GM10847 (cell line): Measurements from ENCODE around the gene VAPB.

ENCODE experiments used
- POLR2A ChIP-seq: IDR thresholded peaks from 2 replicates; pipeline ENCODE4 v1.6.1; 2011; ENCODE audit not compliant: insufficient read length; ENCODE audit errors: extremely low read depth

Gene VAPB

DNA sequence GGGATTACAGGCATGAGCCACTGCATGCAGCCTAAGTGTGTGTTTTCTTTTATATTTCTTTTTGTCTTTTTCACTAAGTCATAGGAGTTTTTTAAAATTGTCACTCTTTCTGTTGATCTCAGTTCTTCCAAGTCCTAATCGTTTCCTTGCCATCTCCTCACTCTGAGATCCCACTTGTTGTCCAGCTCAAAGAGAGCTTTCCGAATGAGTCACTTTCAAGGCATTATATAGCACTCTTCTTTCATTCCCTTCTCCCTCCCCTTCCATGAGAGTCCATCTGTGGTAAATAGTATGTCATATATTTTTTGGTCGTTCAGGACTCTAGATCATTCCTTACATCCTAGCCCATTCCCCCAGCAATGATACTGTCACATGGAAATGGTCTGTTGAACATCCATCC is 4.3 kb downstream of the VAPB start:
- no peak for TF ChIP-seq POLR2A

DNA sequence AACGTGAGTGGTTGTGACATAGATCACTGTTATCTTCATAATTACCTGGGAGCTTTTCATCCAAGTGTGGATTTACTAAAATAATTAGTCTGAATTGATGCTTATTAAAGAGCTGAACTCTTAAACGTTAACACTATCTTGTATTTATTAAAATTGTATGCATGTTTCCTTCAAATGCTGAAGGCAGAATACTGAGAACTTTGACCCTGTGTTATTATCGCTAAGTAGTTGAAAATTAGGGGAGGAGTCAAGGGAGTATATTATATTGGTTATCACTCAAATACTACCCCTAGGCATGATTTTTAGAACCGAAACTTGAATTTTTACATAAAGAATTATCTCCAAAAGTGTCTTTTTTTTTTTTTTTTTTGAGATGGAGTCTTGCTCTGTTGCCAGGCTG is 5.8 kb downstream of the VAPB start:
- no peak for TF ChIP-seq POLR2A

DNA sequence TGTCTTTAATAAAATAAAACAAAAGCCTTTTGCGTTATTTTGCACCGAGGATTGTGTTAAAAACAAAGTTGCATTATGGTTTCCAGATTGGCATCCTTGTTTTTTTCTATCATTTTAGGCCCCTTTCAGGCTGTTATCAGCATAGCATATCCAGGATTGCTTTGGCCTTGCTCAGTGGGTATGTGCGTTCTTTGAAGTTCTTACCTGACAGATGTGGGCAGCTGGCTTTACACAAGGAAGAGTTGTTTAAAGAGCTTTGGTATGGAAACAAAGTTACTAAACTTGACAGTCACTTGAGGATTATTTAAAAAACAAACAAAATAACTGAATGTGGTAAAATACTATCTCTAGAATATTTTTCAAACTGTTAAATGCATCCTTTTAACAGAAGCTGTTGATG is 6.6 kb downstream of the VAPB start:
- no peak for TF ChIP-seq POLR2A

DNA sequence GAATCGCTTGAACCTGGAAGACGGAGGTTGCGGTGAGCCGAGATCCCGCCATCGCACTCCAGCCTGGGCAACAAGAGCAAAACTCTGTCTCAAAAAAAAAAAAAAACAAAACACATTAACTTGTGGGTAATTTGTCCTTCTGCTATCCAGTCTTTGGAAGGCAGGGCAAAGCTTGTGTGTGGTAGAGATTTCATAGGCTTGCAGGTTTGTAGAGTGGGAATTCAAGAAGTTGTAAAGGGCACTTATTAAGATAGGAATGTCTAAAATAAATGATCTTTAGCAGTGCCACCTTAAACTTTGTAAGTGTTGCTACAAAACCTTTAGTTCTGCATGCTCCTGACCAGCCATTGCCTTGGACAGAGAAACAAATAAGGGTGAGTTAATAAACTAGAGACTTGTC is 8.4 kb downstream of the VAPB start:
- no peak for TF ChIP-seq POLR2A

DNA sequence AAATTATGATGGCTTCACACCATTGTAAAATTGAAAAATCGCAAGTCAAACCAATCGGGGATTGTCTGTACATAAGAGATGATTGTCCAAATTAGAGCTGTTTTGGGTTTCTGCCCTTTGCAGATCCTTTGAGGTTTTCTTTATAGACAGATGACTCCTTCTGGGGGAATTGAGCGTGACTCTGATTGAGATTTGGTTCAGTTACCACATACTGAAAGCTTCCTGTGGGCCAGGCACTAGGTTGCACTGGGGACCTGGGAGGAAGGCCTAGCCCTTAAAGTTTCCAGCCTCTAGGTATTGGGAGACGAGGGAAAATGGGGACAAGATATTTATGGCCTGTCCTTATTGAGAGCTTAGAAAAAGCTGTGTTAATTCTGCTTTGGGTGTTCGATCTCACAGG is 9.2 kb downstream of the VAPB start:
- TF ChIP-seq POLR2A: no peak

DNA sequence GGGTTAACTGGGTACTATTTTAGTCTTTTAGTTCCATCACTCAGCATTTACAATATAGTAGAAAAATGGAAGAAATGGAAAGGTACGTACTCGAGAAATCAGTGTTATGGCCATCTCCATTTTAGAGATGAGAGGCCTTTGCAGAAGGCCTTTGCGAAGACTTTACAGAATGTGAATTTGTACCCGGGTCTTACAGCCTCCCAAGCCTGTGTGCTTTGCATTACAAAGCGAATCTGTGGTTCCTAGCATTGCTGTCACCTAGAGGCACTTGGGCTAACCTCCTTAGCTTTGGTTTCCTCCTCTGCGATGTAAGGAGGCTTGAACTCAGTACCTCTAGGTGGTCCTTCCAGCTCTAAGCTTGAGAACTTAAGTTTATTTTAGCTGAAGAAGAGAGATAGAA is 10.9 kb downstream of the VAPB start:
- TF ChIP-seq POLR2A: no peak

DNA sequence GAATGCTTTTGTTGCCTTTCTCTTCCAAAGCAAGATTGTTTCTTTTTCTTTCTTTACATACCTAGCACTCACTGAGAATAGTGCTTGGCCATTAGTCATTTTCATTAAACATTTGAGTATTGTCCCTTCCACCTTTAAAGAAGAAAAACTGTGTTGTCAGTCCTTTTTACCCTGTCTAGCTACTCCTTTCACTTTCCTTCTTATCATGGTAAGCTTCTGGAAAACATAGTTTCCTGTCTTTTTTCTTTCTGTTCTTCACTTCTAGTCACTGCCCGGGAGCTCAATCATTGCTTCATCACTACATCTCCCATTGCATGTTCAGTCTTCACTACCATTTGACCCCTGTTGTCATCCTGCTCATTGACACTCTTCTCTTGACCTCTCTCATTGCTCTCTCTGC is 12.1 kb downstream of the VAPB start:
- TF ChIP-seq POLR2A: no peak

DNA sequence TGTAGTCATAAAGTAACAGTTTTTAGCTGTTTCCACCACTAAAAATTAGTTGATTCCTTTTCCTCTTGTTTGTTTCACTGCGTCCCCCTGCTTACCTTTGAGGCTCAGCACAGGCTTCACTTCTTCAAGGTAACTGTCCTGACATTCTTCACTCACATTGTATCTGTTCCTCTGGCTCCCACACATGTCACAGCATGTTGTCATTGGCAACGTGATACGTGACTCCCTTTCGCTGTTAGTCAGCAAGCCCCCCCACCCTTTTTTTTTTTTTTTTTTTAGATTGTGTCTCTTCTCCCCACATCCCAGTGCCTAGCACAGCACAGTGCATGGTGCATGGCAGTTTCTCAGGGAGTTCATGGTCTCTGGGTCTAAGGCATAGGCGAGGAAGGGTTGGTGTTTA is 13.3 kb downstream of the VAPB start:
- no peak for TF ChIP-seq POLR2A

DNA sequence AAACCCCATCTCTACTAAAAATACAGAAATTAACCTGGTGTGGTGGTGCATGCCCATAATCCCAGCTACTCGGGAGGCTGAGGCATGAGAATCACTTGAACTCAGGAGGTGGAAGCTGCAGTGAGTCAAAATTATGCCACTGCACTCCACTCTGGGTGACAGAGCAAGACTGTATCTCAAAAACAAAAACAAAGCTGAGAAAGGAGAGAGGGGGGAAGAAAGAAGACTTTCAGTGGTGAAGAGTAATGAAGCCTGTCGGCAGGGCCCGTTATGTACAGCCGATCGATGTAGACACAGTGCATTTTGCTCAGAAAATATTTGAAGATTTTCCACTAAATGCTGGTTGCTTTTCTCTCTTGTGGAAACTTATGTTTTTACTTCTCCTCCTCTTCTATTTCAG is 13.8 kb downstream of the VAPB start:
- TF ChIP-seq POLR2A: no peak

DNA sequence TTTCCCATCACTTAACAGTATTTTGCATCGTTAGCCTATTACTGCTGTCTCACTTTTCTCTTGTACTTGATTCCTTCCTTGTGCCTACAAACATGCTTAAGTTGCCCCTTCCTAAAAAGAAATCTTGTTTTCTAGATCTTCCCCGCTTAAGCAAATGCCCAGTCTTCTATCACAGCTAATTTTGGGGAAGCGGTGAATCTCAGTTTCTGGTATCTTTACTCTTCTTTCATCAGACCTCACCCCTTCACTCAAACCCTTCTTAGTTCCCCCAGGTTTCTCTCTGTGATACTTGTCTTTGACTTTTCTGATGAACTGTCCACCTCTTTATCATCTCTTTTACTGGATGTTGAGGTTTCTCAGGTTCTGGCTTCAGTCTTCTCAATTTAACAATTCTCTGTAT is 14.2 kb downstream of the VAPB start:
- TF ChIP-seq POLR2A: no peak

DNA sequence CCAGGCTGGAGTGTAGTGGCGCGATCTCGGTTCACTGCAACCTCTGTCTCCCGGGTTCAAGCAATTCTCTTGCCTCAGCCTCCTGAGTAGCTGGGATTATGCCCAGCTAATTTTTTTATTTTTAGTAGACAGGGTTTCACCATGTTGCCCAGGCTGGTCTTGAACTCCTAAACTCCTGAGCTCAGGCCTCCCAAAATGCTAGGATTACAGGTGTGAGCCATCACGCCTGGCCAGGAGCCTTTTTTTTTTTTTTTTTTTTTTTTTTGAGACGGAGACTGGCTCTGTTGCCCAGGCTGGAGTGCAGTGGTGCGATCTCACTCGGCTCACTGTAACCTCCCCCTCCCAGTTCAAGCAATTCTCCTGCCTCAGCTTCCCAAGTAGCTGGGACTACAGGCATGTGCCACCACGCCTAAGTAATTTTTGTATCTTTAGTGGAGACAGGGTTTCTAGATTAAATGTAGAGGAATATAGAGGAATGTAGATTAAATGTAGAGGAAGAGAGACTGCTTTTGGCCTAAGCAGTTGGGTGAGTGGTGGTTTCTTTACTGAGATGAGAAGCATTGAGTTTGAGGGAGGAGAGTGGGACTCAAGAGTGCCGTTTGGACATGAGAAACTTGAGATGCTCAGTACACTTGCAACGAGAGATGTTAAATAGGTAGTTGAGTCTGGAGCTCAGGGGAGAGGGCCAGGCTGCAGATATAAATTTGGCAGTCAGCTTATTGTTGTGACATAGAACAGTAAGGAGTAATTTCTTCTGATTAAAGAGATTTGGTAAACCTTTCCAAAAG is 16.7 kb downstream of the VAPB start:
- no peak for TF ChIP-seq POLR2A

DNA sequence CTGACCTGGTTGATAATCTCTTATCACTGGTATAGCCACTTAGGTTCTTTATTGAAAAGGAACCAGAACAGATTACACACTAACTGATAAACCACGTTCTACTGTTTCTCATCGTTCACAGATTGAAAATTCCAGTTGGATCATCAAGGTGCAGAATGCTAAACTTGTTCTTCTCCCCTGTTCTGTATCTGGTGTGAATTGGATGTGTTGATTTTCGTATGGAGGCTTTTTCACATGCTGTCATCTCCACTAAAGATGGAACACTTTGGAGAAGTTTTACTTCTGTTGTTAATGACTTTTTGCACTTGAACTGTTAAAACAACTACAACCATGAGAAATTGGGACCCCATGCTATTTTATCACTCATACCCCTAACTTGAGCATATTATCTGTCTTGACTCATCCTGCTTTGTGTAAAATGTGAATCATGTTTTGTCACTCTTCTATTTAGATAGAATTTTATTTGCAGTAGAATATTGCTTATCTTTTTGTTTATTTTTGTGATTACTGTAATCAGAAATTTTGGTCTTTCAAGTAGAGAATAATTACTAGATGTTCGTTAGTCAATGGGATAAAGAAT is 17.5 kb downstream of the VAPB start:
- TF ChIP-seq POLR2A: no peak

DNA sequence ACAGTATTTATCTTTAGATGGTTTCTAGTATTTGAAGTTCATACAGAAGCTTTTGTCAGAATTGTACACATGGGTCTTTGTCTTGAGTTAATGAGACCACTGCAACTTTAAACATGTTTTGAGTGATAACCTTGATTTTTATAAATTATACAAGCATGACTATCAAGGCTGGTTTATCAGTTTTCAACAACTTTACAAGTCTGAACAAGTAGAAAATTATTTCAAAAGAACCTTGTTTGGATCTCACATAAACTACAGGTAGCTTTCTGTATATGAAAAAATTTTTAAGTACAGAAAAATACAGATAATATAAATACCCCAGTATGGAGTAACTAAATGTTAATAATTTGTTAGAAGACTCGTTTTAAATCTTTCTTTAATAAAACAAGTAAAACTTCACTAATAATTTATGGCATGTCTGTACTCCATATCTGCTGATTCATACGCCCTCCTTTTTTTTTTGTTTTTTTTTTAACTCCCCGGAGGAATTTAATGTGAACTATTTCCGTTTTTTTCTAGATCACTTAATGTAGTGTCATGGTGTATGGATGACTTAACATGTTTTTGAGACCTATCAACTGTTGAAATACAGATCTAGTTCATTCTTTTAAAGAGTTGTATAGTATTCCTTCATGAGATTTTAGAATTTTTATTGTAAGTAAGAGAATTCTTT is 18.3 kb downstream of the VAPB start:
- no peak for TF ChIP-seq POLR2A

DNA sequence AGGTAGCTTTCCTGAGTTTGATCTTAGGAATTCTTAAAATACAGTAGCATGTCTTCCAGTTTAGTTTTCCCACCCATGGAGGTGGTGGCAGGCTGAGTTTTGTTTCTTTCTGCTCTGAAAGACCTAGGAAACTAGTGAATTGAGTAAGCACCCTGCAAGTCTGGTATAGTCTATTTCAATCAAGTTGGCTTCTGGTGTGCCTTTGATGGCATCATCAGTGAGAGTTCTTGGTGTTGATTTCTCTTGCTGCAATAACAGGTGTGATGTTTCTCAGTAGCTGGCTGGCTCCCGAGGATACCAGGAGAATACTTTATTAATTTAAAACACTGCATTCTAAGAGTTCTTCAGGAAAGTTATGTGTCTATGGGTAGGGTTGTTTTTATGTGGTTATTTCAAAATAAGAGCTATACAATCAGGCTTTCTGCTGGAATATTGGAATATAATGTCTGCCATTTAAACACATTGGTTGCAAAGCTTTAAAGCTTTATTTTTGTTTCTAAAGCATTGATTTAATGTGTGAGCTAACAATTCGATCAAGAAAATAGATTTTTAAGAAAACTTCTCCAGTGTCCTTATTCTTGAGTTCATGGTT is 19.0 kb downstream of the VAPB start:
- no peak for TF ChIP-seq POLR2A

DNA sequence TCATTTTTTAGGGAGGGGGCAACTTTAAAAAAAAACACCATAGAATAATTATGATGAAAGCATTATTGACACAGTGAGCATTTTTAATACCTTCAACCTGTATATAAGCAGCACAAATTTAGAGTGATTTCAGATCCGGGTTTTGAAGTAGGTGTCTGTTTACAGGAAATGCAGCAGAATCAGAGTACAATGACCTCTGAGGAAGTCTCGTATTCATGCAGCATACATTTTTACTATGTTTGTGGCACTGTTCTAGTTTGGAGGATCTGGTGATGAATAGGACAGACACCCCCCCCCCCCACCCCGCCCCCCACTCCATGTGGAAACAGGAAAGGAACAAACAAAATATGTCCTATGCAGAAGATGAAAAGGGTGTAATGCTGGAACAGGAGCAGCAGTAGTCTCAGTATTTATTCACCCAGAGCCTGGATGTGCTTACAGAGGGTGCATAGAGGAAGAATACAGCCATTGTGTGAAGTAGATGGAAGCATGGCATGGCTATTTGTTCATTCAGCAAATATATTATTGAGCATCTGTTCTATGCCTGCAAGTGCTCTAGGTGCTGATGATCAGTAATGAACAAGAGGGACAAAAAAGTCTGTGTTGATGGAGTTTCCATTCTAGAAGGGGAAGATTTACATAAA is 19.7 kb downstream of the VAPB start:
- TF ChIP-seq POLR2A: no peak

DNA sequence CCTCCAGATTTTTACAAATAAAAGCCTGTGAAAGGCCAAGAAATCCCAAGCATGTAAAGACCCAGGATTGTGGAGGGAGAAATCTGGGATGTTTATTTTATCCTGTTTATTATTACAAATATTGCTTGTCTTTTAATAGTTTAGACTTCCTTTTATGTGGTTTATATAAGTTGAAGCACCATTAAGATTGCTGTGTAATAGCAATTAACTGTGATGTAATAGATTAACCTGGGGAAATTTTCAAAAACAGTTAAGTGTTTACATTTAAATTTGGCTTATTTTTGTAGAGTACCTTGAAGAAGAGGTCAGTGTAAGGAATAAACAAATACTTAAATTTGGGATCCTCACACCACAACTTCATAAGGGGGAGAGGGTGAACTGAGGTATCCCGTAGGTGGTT is 27.0 kb downstream of the VAPB start:
- no peak for TF ChIP-seq POLR2A
